ENCODE results near the gene RPRML.
"Not testable (repeated sequence)": the region's sequence is repeated elsewhere in the genome, so short reads cannot be mapped to it uniquely, and the experiment has no call there.

RPRML gene

DNA sequence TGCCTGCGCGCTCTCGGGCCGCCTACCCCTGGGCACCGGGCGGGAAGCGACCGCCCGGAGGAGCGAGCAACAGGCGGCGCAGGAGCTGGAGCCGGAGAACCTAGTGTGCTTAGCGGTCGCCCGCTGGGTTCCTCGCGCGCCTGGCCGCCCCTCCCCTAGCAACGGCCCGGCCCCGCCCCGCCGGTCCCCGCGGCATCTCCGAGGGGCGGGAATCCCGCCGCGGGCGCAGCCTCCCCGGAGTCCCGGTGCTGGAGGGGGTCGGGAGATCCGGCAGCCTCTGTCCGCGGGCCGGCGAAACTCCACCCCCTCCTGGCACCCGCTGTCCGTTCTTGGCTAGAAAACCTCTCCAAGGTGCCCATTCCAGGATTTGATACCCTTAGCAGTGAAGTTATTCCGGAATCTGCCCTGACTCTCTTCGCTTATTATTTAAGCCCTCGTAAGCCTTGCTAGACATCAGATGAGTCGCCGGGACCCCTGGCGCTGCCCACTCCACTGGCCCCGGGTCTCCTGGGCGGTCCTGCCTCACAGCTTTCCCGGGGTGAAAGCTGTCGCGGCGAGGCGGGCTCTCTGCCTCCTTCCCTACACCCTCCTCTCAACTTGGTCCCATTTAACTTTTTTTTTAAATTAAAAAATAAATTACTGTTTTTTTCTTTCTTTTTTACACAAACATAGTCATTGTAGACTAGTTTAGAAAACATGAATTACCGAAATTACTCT, at the start of gene RPRML:
Gene RPRML, minus strand, starts transcription at position 107 of the 717 bp plus-strand sequence. CDS start 246 bp downstream, outside the sequence.
- peak; percentile 35 for DNase-seq (ENCODE audit: low spot score)

GRCh38 chr17:47016966-47017365, 37.9 kb upstream of the RPRML start:
- DNase-seq (ENCODE audit: low spot score), result not testable (repeated sequence)

GRCh38 chr17:47013341-47013740, 34.3 kb upstream of the RPRML start:
- DNase-seq (ENCODE audit: low spot score), result no peak

DNA sequence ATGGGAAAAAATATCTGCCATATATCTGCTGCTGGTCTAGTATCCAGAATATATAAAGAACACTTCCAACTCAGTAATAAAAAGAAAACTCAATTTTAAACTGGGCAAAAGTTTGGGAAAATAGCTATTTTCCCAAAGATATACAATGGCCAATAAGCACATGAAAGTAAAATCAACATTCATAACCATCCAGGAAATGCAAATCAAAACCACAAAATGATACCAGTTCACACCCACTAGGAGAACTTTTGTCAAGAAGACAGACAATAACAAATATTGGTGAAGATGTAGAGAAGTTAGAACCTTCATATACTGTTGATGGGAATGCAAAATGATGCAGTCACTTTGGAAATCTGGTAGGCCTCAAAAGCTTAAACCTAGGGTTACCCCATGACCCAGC, 33.4 kb upstream of the RPRML start:
- no peak for DNase-seq (ENCODE audit: low spot score)

DNA sequence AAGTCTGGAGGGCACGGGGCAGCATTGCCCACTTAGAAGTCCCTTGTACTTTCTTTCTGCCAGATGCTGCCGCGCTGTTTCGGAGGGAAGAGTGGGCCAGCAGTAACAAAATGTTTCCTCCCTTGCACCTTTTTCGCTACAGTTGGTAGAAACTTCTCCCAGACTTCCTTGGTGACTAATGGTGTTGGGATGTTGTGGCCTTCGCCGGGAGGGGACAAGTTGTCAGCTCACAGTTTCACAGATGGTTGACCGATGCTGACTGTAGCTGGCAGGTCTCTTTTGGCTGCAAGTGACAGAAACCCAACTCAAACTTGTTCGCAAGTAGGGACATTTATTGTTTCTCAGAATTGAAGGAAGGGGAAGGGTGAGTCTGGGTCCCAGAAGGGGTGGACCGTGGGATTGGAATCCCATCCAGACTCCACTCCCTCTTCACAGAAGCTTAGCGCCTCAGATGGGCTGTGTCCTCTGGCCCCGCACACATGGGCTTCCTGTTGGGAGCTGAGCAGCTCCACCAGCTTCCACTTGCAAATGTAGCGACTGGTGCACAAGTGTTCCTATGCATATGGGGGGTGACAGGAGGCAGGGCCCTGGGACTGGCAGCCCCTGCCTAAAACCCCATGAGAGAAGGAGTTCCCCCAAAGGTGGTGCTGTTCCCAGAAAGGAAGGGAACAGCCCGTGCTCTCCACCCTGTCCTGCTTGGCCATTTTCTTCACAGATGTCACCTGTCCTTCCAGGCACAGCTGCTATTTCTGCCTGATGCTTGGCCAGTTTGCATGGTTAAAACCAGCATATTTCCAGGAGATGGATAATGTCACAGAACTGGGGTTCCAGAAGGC, 30.9 kb upstream of the RPRML start:
- DNase-seq (ENCODE audit: low spot score), result no peak

- no peak for DNase-seq (ENCODE audit: low spot score)
Observed at GRCh38 chr17:47004906-47005305, 25.9 kb upstream of the RPRML start.

GRCh38 chr17:47003864-47004263, 24.8 kb upstream of the RPRML start:
- not testable (repeated sequence) for DNase-seq (ENCODE audit: low spot score)

DNA sequence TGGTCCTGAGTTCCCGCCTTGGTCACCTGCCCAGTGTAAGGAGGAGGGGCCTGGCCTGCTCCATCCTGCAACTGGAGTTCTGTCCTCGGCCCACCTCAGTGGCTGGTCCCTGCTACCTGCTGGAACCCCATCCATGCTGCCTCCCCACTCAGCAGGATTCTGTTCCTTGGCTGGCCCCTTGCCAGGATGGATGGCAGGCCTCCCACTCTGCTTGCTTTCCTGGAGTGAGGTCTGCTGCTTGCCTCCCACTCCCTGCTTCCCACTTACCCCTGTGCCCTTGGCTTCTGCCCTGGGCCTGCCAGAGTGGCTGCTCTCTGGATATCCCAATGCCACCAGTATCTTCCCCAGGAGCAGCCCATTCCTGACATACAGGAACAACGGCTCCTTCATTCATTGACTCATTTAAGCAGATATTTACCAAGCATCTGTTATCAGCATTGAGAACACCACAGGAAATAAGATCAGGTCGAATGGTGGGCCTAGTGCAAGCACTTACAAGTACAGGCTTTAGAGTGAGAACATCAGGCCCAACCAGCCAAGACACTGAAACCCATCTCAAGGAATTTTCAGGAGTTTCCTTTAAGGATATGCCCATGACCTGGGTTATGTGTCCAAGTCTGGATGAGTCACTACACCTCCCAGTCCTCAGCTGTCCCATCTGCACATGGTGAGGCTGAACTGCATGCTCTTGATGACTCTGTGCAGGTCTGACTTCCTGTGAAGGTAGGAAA, 17.0 kb upstream of the RPRML start:
- no peak for DNase-seq (ENCODE audit: low spot score)

GRCh38 chr17:46994993-46995392, 15.9 kb upstream of the RPRML start:
- no peak for DNase-seq (ENCODE audit: low spot score)

DNA sequence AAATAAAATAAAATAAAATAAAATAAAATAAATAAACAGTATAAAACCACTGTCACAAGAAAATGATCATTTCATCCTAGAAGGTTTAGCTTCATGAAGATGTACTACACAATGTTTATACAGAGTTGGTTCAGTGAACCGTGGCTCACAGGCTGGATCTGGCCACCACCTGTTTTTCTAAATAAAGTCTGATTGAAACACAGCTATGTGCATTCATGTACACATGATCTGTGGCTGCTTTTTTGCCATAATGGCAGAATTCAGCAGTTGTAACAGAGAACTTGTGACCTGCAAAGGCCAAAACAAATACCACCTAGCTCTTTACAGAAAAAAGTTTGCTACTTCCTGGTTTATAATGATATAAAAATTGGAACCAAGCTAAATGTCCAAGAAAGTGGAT, 12.6 kb upstream of the RPRML start:
- no peak for DNase-seq (ENCODE audit: low spot score)

GRCh38 chr17:46989637-46990431, 10.8 kb upstream of the RPRML start:
- DNase-seq (ENCODE audit: low spot score), result no peak

GRCh38 chr17:46987927-46988326, 8.9 kb upstream of the RPRML start:
- DNase-seq (ENCODE audit: low spot score), result not testable (repeated sequence)

GRCh38 chr17:46986366-46986765, 7.3 kb upstream of the RPRML start:
- no peak for DNase-seq (ENCODE audit: low spot score)

DNA sequence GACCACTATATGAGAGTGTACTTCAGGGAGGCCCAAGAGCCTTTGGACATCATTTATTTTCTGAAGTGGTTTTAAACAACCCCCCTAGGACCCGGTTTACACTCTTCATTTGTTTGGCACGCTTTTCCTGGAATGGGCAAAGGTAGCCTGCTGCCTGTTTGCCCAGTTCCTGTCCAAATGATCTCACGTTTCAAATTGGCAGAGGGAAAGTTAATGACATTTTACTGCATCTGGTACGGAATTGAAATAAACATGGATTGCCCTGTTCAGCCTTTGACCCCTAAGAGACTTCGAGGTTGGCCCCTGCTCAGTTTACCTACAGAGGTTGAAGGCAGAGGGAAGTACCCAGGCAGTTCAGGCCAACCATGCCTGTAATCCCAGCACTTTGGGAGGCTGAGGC, 5.8 kb upstream of the RPRML start:
- no peak for DNase-seq (ENCODE audit: low spot score)

DNA sequence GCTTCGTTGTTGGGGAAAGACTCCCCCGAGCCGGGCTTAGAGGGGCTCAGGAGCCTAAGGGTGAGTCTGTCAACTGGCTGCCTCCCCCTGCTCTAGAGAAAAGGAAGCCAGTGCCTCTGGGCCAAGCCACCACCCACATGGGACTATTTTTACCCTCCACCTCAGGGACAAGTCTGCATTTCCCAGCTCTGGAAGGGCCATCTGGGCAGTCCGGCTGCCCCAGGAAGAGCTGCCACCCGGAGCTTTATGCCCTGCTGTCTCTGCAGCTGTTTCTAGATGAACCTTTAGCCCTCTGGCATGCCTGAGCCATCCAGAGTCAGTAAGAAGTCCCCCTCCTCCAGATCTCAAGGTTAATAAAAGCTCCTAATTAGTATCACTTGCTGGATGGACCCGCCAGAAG, 5.3 kb upstream of the RPRML start:
- no peak for DNase-seq (ENCODE audit: low spot score)

DNA sequence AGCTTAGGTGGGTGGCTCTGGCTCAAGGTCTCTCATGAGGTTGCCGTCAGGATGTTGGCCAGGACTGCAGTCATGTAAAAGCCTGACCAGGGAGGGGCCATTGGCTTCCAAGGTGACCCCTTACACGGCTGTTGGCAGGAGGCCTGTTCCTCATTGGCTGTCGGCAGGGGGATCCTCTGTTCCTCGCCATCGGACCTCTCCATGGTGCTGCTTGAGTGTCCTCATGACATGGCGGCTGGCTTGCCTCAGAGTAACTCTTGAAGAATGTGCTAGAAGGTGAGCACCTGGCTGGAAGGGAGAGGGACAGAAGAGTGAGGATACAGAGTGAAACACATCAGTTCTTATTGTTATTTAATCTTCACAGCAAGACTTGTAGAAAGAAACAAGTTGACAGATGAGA, 4.7 kb upstream of the RPRML start:
- DNase-seq (ENCODE audit: low spot score), result no peak

- DNase-seq (ENCODE audit: low spot score), result no peak
Observed at GRCh38 chr17:46982577-46982976, 3.5 kb upstream of the RPRML start.

- DNase-seq (ENCODE audit: low spot score), result no peak
Observed at GRCh38 chr17:46978489-46979146, 435 bp downstream of the RPRML start.

GRCh38 chr17:46977750-46978488, 1.1 kb downstream of the RPRML start:
- no peak for DNase-seq (ENCODE audit: low spot score)

DNA sequence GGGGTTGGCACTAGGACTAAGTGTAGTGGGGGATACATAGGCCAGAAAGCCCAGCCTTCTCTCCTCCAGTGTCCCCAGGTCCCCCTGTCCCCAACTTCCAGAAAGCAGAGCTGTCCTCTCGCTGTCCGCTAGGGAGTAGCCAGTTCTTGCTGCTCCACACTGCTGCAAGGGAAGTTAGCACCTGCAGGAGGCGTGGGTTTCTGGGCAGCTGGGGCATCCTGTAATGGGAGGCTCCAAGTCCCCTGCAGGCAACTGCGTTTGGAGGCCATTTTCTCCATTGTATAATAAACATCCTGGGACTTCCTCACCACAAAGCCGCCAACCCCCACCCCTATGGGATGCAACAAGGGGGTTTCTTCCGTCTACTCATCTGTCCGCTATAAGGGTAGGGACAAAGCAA, 1.7 kb downstream of the RPRML start:
- no peak for DNase-seq (ENCODE audit: low spot score)
